HPDE6-E6E7 (cell line): ENCODE measurements around the gene VSX2.

Experiments used
- DNase-seq: peaks from one replicate; pipeline ENCODE4 v3.0.0; 2011; ENCODE audit warnings: missing footprints; ENCODE audit errors: extremely low spot score

The VSX2 gene

GRCh38 chr14:74238974-74239847 lies at the start of gene VSX2:
TSS of gene VSX2 (plus strand) at chr14:74239449. CDS start at chr14:74239562, 113 bp downstream.
- DNase-seq, result no peak

DNA sequence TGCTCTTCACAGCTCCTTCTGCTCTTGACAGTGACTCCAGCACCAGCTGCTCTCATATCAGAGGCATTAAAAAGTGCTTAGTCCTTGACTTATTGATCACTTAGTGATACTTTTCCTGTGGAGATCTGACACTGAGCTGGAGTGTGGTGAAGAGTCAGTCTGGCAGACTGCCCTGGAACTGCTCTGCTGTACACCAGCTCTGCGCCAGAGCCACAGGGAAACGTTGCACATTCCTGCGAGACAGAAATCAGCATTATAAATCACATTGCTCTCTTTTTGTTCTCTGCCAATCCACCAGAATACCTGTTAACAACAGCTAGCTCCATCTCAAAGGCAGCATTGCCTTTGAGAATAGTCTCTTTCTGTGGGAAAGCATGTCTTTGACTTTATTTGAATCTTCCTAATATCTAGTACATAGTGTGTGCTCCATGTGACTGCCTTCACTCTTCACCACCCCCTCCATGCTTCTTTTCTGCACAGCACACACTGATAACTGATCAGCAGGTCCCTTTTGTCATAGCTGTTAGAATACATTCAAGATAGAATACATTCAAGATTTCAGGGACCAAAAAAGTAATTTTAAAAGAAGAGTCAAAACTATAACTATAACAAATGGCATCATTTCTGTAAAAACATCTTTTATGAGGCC lies 48.2 kb upstream of the VSX2 start:
- DNase-seq, result no peak

DNA sequence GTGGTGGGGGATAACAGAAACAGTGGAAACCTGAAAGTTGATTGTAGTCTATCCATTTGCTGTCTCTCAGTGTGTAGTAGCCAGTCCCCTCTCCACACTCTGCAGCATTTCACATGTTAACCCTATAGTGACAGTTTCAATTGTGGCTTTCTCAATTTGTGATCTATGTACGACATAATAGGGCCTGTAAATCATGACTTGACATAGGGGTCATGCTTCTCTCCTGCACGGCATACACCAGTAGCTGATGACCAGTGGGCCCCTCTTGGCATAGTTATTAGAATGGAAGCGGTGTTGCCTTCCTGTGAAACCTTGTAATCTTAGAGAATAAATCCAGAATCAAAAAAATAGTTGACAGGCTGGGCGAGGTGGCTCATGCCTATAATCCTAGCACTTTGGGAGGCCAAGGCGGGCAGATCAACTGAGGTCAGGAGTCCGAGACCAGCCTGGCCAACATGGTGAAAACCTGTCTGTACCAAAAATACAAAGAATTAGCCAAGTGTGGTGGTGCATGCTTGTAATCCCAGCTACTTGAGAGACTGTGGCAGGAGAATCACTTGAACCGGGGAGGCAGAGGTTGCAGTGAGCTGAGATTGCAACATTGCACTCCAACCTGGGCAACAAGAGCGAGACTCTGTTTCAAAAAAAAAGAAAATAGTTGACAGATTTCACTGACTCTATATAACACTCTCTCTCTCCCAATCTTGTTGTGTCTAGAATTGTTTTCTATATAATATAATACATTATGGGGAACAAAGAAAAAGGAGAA lies 44.6 kb upstream of the VSX2 start:
- no peak for DNase-seq

DNA sequence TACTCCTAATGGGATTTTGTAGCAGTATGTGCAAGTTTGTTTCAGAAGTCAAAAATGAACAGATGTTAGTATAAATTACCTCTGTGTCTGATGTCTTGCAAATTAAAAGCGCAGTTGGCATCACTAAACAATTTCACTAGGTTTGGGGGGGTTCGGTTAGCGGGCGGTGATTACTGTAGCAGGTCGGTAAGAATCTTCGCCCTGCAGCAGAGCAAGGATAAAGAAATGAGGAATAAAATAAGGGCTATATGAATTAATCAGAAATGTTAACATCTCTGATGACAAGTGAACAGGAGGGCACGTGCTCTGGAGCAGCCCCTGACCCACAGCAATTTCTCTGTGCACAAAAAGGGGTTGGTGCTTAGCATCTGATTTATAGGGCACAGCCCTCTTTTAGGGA lies 43.6 kb upstream of the VSX2 start:
- DNase-seq, result no peak

DNA sequence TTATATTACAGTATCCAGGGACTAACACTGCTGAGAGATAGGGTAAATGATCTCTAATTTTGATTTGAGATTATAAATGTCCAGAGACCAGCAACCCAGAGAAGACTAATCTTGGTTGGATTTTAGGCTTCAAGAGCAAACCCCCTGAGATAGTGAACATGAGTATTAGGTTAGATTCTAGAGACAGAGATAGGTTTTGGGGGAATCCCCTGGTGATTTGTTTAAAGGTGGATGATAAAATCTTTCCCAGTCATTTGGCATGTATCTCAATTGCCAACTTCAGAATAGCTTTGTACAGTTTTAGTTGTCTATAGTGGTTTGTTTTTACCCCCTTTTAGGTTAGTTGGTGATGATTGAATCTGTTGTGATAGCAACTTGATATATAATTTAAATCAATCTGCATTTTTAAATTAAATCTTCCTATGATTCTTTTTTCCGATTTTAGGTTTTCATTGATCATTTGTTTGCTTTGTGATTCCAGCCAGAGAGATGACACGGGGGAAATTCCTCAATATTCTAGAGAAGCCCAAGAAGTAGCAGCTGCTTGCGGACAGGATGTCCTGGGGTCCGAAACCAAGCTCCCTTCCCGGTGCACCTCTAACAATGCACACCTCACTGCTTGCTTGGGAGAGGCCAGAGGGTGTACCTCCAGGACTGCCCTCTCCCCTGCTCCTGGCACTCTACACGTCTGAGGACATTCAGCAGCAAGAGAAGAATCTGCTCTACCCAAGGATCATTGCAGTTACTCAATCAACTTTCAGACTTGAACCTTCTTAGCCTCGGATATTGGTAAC lies 40.6 kb upstream of the VSX2 start:
- no peak for DNase-seq

DNA sequence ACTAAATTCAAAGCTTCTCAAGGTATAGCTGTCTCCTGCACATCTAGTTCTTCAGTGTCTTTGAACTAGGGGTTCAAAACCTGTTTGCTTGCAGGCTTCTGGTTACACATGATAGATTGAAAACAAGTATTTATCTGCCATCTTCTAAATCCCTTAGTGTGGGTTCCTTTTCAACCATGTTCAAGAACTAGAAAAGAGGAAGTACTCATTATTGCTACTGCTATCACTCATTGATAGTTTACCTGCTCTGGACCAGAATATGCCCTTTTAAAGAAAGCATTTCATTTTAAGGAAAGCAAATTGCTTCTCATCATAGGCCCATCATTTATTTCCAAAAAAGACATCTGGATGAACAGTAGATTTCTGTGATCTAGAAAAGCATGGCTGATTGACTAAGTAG lies 37.1 kb upstream of the VSX2 start:
- DNase-seq, result no peak

GRCh38 chr14:74203639-74204038 lies 35.6 kb upstream of the VSX2 start:
- no peak for DNase-seq

DNA sequence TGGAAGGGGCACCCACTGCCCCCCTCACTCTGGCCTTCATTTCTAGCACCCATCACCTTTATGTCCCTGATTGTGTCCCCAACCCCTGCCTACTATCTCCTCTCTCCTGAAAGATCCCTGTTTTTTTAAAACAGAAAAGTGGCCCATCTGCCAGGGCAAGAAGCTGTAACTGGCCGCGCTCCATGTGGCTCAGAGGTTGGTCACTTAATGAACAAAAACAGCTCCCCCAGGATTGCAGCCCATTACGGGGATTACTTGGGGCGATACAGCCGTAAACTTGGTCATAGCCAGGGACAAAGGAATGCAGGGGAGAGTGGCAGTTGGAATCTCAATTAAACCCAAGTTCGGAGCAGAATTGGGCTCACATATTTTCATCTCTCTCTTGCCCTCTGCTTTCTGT lies 34.8 kb upstream of the VSX2 start:
- no peak for DNase-seq

DNA sequence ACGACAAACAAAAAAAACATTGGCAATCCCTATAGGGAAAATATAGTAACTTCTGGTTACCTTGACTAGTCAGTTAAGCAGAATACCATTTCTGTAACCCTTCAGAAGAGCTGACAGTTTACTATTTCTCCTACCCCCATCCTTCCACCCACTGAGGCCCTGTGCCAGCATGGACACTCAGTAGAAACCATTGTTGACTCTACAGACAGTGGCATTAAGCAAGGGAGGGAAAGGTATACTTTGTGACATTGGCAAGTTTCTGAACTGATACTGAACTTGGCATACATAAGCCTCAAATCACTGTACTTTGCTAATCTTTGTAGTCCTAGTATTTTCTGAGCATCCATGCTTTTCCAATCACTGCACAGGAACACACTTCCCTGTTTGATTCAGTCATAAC lies 33.4 kb upstream of the VSX2 start:
- DNase-seq, result no peak

GRCh38 chr14:74207943-74208342 lies 31.3 kb upstream of the VSX2 start:
- DNase-seq, result no peak

DNA sequence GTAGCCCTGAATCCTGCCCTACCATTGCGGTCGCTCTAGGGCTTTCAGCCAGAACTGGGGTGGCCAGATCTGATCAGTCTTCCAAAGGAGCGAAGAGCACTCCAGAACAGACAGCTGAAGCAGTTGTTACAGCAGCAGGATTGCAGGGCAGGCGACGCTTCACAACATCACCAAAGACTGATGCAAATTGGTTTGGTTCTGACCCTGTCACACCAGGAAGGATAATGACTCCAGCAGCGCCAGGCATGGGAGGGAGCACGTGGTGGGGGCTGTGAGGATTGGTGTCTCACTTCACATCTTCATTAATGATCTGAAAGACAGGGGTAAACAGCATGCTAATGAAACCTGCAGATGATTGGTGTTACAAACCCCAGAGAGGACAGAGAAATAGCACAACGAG lies 30.6 kb upstream of the VSX2 start:
- no peak for DNase-seq

DNA sequence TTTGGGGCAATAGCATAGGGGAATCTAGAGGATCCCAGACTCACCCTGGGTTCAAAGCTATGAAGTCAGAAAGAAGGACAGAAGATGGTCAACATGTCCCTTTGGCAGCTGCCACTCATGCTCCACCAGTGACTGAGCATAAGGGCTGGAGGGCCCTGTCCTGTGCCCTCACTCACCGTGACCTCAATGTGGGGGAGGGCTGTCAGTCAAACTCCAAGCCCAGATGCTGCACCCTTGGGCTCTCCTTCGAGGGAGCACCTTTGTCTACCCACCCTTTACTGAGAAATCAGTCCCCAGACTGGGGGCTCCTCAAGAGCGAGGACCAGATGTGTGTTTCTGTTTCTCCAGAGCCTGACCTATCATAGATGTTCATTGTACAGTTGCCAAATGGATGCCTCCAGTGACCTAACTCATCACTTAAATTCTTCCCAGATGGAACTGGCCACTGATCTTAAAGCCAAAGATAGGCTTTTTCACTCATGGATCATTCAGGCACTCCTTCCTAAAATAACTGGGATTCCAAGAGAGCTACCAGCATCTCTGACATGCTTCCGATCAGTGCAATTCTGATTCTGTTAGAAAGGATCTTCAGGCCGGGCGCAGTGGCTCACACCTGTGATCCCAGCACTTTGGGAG lies 27.2 kb upstream of the VSX2 start:
- DNase-seq, result no peak

GRCh38 chr14:74213907-74214803 lies 25.1 kb upstream of the VSX2 start:
- DNase-seq, result no peak

DNA sequence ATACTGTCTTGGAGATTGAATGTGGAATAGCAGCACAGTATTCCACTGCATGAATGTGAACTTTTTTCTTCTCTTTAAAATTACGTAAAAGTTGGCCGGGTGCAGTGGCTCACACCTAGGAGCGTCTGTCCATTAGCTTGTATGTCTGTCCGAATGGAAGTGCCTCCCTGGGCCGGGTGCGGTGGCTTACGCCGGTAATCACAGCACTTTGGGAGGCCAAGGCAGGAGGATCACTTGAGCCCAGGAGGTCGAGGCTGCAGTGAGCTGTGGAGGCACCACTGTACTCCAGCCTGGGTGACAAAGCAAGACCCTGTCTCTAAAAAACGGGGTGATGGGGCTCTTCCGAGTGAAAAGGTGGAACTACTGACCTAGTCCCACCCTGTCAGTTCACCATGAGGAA lies 22.6 kb upstream of the VSX2 start:
- no peak for DNase-seq

GRCh38 chr14:74217672-74218448 lies 21.4 kb upstream of the VSX2 start:
- DNase-seq, result peak; percentile 86

DNA sequence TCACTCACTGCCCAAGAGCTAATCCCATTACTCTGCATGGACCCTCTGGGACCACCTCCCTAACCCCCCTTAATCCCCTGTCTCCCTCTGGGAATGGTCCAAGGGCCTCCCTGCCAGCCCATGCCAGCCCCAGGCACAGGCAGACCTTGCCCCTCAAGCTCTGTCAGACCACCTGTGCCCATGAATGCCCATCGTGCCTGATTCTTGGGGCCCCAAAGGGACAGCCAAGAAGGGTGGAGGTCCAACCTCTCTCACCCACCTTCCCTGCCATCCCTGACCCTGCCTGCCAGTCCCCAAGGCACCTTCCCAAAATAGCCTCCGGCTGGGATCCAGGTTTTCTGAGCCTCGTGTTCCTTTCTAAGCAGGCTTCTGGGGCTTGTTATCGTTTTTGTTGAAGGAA lies 20.8 kb upstream of the VSX2 start:
- DNase-seq, result no peak

- DNase-seq, result no peak
These were observed 19.7 kb upstream of the VSX2 start for GRCh38 chr14:74219277-74220205.

GRCh38 chr14:74220991-74221390 lies 18.3 kb upstream of the VSX2 start:
- DNase-seq, result no peak
